M059J (cell line): Measurements from ENCODE around the gene TBXAS1. TPM values are rescaled to one million over a fixed set of nuclear protein-coding genes. Genes with fewer than 3 reads are reported as not detected.
"Not testable (repeated sequence)": the region's sequence is repeated elsewhere in the genome, so short reads cannot be mapped to it uniquely, and the experiment has no call there.

Experiments
- DNase-seq: peaks from one replicate; pipeline ENCODE4 v3.0.0-alpha.2; 2012; ENCODE audit warnings: low read depth
- total RNA-seq: library from RNA; depleted of rRNA; stranded (reverse); fragments of >200 nt; shearing (Covaris generic); gene quantifications from 2 replicates; pipeline ENCODE4 v1.2.3, GENCODE V29; 2014

The TBXAS1 gene
- total RNA-seq, 1 experiment from 2014 or later: 7.8 TPM

GRCh38 chr7:139887992-139888481, 59.0 kb downstream of the TBXAS1 start:
- no peak for DNase-seq

DNA sequence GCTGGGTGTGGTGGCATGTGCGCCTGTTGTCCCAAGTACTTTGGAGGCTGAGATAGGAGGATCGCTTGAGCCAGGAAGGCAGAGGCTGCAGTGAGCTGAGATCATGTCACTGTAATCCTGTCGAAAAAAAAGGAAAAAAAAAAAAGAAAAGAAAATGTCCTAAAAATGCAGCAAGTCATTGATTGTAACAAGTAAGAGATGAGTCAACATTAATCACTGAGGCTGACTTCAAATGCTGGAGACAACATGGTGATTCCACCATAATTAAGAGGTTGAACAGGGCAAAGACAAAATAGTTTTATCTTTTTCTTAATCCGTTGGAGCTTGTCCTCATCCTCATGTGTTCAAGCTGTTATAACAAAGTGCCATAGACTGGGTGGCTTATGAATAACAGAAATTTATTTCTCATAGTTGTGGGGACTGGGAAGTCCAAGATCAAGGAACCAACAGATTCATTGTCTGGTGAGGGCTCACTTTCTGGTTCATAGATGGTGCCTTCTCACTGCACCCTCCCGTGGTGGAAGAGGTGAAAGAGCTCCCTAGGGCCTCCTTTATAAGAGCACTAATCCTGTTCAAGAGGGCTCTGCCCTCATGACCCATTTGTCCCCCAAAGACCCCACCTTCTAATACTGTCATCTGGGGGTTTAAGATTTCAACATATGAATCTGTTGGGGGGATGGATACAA, 60.3 kb downstream of the TBXAS1 start:
- peak; percentile 69 for DNase-seq

DNA sequence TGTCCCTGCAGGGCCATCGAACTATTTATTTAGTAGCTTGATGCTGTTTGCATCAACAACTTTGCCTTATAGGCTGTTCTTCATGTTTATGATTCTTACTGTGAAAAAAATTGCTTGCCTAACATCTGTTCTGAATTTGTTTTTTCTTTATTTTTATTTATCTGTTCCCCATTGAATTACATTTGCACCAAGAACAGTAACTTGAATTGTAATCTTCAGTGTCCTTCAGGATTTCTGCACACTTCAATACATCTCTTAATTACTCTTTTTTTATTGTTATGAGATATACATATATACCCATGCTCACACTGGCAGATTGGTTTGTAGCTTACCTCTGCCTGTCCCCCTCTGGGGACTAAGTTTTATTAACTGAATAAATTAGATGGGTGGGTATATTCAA, 64.4 kb downstream of the TBXAS1 start:
- DNase-seq: no peak

DNA sequence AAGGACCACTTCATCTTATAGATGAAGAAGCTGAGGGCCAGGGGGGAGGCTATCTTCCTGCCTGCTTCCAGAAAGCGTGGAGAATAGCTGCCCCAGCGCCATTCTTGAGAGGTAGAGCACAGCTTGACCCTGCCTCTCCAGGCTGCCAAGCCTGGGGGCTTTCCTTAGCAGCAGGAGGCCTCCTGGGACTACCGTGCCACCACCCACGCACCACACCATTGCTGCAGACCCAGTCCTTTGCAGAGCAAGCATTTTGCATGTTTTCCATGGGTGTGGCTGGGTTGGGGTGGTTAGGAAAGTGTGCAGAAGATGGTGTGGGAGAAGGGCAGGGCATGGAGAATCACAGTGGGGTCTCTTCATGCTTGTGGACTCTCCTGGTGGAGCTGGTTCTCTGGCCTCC, 64.9 kb downstream of the TBXAS1 start:
- no peak for DNase-seq

DNA sequence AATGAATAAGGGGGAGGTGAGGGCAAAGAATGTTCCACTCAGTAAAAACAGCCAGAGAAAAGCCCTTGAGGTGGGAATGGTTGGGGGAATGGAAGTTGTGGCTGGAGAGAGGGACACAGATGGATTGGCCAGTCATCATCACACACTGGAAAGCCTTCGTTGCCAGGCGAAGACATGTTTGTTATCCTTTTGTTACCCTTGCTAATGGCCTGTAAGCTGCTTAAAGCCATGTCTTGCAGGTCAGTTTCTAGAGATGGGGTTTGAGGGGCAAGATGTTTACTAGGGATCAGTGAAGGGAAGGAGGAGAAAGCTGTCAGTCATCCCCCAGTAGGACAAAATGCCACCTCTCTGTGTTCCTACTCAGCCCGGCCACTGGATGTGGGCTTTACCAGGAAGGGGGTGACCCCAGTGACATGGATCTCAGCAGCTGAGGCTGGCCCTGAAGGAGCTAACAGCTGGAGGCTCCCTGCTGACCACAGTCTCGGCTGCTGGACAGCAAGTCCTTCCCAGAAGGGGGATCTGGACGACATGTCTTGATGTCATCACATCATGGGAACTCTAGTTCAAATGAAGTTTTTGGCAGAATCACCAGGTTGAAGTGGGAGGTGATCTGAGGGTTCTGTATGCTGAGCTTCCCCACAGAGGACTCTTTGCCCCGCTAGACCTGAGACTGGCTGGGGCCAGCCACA, 66.2 kb downstream of the TBXAS1 start:
- DNase-seq: no peak

DNA sequence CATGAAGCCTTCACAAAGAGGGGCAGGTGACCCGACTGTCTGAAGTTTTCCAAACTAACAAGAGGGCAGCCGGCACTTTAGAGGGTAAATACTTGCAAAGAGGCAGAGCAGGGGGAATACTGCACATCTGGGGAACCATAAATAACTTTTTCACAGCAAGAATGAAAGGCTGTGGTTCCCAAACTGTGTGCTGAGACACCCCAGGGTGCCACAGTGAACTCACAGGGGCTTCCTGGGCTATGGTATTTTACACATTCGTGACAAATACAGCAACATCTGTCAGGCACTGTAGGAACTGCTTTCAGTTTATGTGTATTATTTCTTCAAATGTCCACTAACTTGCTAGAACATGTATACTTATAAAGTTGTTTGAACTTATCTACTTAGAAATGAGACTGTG, 67.2 kb downstream of the TBXAS1 start:
- no peak for DNase-seq

DNA sequence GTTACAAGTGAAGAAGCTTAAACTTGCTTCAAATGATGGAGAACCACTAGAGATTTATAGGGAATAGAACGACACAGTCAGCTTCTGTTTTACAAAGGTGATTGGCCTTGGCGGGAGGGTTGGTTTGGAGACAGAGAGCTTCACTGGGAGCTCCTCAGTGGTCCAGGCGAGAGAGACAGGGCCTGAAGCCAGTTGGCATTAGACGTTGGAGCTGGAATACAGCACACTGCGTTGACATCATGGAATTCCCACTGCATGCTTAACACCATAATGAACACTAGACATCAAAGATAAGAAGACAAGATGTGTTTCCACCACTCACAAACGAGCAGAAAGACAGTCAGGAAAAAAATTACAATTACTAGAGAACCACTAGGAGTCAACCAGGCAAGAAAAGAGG, 67.8 kb downstream of the TBXAS1 start:
- DNase-seq: no peak

- DNase-seq: peak; percentile 14
Measured at GRCh38 chr7:139897422-139898090, 68.5 kb downstream of the TBXAS1 start.

GRCh38 chr7:139898483-139898882, 69.4 kb downstream of the TBXAS1 start:
- no peak for DNase-seq

DNA sequence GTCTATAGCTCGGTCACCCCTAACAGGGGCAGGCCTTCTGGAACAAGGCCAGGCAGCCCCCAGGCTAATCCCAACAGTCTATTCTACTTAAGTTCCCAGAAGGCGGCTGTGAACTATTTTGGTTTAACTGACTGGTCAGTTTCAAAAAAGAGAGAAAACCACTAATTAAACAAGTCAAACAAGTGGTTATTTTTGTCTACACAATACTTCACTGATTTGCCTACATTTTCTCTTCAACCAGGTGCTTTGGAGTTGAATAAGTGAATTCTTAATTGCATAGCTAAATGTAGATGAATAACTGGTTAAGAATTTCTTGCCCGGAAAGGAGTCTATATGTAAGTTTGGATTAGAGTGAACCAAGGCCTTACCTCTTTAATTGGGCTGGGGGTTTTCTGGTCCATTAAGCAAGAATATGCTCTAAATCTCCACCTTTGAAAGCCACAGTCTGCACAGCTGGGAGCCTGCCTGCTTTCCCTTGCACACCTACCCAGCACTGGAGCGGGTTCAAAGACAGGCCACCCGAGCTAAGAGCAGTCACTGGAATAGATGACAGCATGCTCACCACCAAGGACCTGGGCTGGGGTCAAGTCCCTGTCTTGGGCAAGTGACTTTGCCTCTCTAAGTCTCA, 70.4 kb downstream of the TBXAS1 start:
- DNase-seq: peak; percentile 14

DNA sequence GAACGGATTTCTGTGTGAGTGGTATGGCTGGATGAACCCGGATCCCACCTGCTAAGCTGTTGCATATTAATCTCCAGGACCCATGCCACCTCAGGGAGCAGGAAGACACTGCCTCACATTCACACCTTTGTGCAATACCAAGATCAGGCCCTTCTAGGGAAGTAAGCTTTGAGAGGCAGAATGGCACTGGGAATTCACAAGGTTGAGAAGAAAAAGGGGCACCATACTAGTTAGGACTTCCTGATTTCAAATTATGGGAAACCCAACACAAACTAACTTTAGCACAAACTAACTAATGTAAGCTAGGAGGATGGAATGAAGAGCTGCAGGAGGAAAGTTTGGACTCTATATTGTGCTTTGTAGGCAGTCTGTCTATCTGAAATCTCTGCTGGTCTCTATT, 71.3 kb downstream of the TBXAS1 start:
- no peak for DNase-seq

DNA sequence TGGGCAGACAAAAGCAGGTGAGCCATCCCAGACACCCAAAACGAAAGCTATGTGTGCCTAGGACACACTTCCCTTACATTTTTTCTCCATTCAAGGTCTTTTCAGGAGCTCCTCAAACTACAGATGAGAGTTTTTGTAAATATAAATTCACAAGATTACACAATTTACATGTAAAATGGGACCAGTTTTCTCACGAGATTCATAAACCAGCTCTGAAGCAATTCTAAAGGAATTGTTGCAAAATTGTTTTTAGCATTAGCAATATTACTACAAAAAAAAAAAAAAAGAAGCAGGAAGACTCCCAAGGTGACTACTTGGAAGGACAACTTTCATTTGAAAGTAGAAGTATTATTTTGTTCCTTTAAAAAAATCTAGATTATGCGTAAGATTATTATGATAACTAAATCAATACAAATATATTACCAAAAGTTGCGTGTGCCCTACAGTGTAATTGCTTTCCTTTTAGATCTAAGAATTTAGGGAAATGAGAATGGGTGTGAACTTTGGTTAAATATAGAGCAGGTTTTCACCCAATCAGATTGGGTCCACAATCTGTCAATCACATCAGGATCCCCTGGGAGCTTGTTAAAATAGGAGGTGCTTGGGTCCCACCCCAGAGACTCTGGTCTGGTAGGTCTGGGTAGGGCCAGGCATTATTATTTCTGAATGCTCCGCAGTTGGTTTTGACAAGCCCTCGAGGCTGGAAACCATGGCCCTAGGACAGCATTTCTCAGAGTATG, 72.2 kb downstream of the TBXAS1 start:
- no peak for DNase-seq

DNA sequence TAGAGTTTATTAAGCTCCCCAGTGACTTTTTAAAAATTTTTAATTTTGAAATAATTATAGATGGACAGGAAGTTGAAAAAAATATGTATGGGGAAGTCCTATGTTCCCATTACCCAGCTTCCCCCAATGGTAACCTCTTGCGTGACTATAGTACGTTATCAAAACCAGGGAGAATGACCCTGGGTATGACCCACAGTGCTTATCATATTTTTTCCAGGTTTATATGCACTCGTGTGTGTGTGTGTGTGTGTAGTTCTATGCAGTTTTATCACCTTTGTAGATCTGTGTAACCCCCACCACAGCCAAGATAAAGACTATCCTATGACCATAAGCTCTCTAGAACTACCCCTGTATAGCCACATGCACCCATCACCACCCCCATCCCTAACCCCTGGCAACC, 72.8 kb downstream of the TBXAS1 start:
- no peak for DNase-seq

- DNase-seq: no peak
Measured at GRCh38 chr7:139902436-139903102, 73.5 kb downstream of the TBXAS1 start.

DNA sequence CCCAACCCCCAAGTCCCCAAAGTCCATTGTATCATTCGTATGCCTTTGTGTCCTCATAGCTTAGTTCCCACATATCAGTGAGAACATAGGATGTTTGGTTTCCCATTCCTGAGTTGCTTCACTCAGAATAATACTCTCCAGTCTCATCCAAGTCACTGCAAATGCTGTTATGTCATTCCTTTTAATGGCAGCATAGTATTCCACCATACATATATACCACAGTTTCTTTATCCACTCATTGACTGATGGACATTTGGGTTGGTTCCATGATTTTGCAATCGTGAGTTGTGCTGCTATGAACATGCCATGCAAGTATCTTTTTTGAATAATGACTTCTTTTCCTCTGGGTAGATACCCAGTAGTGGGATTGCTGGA, 74.0 kb downstream of the TBXAS1 start:
- not testable (repeated sequence) for DNase-seq

- DNase-seq: no peak
Measured at GRCh38 chr7:139906879-139907278, 77.8 kb downstream of the TBXAS1 start.

GRCh38 chr7:139908792-139909191, 79.7 kb downstream of the TBXAS1 start:
- DNase-seq: no peak

- DNase-seq: no peak
Measured at GRCh38 chr7:139909379-139910050, 80.5 kb downstream of the TBXAS1 start.

- DNase-seq: no peak
Measured at GRCh38 chr7:139913021-139913844, 84.2 kb downstream of the TBXAS1 start.

GRCh38 chr7:139913845-139914135, 84.7 kb downstream of the TBXAS1 start:
- DNase-seq: no peak
